ENCODE results near the gene VNN1.
"Not testable (repeated sequence)": the region's sequence is repeated elsewhere in the genome, so short reads cannot be mapped to it uniquely, and the experiment has no call there.

VNN1 gene

GRCh38 chr6:132666118-132666517, 47.7 kb downstream of the VNN1 start:
- DNase-seq = no peak

GRCh38 chr6:132664309-132665034, 49.4 kb downstream of the VNN1 start:
- DNase-seq = no peak

- DNase-seq = no peak
Measured at GRCh38 chr6:132663661-132664060, 50.2 kb downstream of the VNN1 start.

- no peak for DNase-seq
Measured at GRCh38 chr6:132661906-132662305, 51.9 kb downstream of the VNN1 start.

GRCh38 chr6:132659082-132659481, 54.8 kb downstream of the VNN1 start, which contains the start of gene TAAR1:
Gene TAAR1, minus strand, starts transcription at chr6:132659182. Its CDS starts 13,179 bp downstream, at chr6:132646003.
- DNase-seq = no peak

GRCh38 chr6:132651062-132651461, 62.8 kb downstream of the VNN1 start:
- no peak for DNase-seq

GRCh38 chr6:132650429-132650828, 63.4 kb downstream of the VNN1 start:
- no peak for DNase-seq

- DNase-seq = no peak
Measured at GRCh38 chr6:132648828-132649227, 65.0 kb downstream of the VNN1 start.

- DNase-seq = no peak
Measured at GRCh38 chr6:132648356-132648755, 65.5 kb downstream of the VNN1 start.

- no peak for DNase-seq
Measured at GRCh38 chr6:132643547-132643946, 70.3 kb downstream of the VNN1 start.

- DNase-seq = not testable (repeated sequence)
Measured at GRCh38 chr6:132637135-132637534, 76.7 kb downstream of the VNN1 start.

- not testable (repeated sequence) for DNase-seq
Measured at GRCh38 chr6:132635906-132636305, 77.9 kb downstream of the VNN1 start.

GRCh38 chr6:132635288-132635687, 78.6 kb downstream of the VNN1 start:
- not testable (repeated sequence) for DNase-seq

GRCh38 chr6:132634796-132635195, 79.1 kb downstream of the VNN1 start:
- no peak for DNase-seq

GRCh38 chr6:132633362-132633761, 80.5 kb downstream of the VNN1 start:
- DNase-seq = no peak

All from NCI-H526 (cell line).